Coronary artery (tissue), 2 donors: ENCODE data around the gene DLD.

Experiments used
- DNase-seq: peaks from one replicate; pipeline ENCODE4 v3.0.0-alpha.2; 2017; ENCODE audit warnings: low spot score
- H3K27ac ChIP-seq, 2 donors: fragments of 200-600 bp; sonication (generic); one replicate each; pipeline ENCODE4 v1.5.1; 2016 to 2019
- H3K4me3 ChIP-seq: fragments of 200-600 bp; sonication (generic); 2 replicates; pipeline ENCODE4 v1.5.1; 2016; ENCODE audit warnings: mild to moderate bottlenecking, moderate library complexity
- CTCF ChIP-seq: fragments of 200-600 bp; sonication (generic); IDR thresholded peaks from one replicate; pipeline ENCODE4 v1.5.1; 2019; ENCODE audit warnings: antibody characterized with exemption

The DLD gene

GRCh38 chr7:107932805-107933204 lies 41.8 kb downstream of the DLD start:
- no peak for DNase-seq
- Histone ChIP-seq H3K27ac (no peak overlapping the region), H3K4me3 (no peak overlapping the region)
- no peak for TF ChIP-seq CTCF

GRCh38 chr7:107933386-107934013 lies 42.5 kb downstream of the DLD start:
- DNase-seq: no peak
- H3K27ac ChIP-seq: no peak overlapping the region
- H3K4me3 ChIP-seq: no peak overlapping the region
- no peak for TF ChIP-seq CTCF

GRCh38 chr7:107934991-107935770 lies 44.2 kb downstream of the DLD start:
- Histone ChIP-seq H3K4me3 (no peak overlapping the region), H3K27ac (no peak overlapping the region)
- no peak for TF ChIP-seq CTCF
- no peak for DNase-seq

GRCh38 chr7:107936312-107936711 lies 45.3 kb downstream of the DLD start:
- no peak overlapping the region for H3K4me3 ChIP-seq
- H3K27ac ChIP-seq: no peak overlapping the region
- DNase-seq: no peak
- TF ChIP-seq CTCF: no peak

GRCh38 chr7:107937531-107937930 lies 46.5 kb downstream of the DLD start:
- Histone ChIP-seq H3K27ac (peak overlapping the region in 1 of 2 donors; percentile 39), H3K4me3 (no peak overlapping the region)
- no peak for DNase-seq
- no peak for TF ChIP-seq CTCF

- Histone ChIP-seq H3K4me3 (no peak overlapping the region), H3K27ac (peak overlapping the region in 1 of 2 donors; percentile 90)
- TF ChIP-seq CTCF: no peak
- no peak for DNase-seq
Measured at GRCh38 chr7:107938456-107939250, 47.7 kb downstream of the DLD start.
